ENCODE results near the gene CEACAM16. TPM values are rescaled to one million over a fixed set of nuclear protein-coding genes. Genes with fewer than 3 reads are reported as not detected.

The CEACAM16 gene
- total RNA-seq, 6 donors from 2014 or later: not detected

DNA sequence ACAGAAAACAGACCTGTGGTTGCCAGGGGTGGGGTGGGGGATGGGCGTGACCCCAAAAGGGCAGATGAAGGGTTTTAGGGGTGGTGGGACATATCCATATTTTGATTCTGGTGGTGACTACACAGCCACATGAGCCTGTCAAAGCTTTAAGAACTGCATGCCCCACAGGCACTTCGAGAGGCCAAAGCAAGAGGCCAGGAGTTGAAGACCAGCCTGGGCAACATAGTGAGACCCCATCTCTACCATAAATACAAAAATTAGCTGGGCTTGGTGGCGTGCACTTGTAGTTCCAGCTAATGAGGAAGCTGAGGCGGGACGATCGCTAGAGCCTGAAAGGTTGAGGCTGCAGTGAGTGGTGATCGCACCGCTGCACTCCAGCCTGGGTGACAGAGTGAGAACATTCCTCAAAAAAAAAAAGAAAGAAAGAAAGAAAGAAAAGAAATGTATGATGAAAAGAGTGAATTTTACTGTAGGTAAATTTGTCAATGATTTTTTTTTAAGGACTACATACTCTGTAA lies 30.6 kb downstream of the CEACAM16 start:
- Histone ChIP-seq H3K4me3 (no peak overlapping the region), H3K27ac (no peak overlapping the region), H3K27me3 (no peaks in the 10 kb centered on the region), H3K36me3 (no peaks in the 10 kb centered on the region), H3K4me1 (peaks cover 13 to 19% (median 17%) of the 10 kb centered on the region in 4 donors), H3K9me3 (no peaks in the 10 kb centered on the region)
- DNase-seq (no peak), ATAC-seq (ENCODE audit: low FRiP score in 2 of 2) (no peak)
- 88 to 91% methylated on average over 8 of the region's 8 CpGs for WGBS, 2 donors
- no peak for TF ChIP-seq POLR2A (IDR thresholded peaks at IDR 0.05)
- TF ChIP-seq EP300 (IDR thresholded peaks at IDR 0.05): no peak
- TF ChIP-seq POLR2AphosphoS5 (IDR thresholded peaks at IDR 0.05): no peak
- TF ChIP-seq, protein P1, sequence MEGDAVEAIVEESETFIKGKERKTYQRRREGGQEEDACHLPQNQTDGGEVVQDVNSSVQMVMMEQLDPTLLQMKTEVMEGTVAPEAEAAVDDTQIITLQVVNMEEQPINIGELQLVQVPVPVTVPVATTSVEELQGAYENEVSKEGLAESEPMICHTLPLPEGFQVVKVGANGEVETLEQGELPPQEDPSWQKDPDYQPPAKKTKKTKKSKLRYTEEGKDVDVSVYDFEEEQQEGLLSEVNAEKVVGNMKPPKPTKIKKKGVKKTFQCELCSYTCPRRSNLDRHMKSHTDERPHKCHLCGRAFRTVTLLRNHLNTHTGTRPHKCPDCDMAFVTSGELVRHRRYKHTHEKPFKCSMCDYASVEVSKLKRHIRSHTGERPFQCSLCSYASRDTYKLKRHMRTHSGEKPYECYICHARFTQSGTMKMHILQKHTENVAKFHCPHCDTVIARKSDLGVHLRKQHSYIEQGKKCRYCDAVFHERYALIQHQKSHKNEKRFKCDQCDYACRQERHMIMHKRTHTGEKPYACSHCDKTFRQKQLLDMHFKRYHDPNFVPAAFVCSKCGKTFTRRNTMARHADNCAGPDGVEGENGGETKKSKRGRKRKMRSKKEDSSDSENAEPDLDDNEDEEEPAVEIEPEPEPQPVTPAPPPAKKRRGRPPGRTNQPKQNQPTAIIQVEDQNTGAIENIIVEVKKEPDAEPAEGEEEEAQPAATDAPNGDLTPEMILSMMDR (IDR thresholded peaks at IDR 0.05): no peak

- DNase-seq (no peak), ATAC-seq (ENCODE audit: low FRiP score in 2 of 2) (no peak)
- H3K36me3 ChIP-seq: no peaks in the 10 kb centered on the region
- no peak overlapping the region for H3K4me3 ChIP-seq
- TF ChIP-seq, protein P1 (IDR thresholded peaks at IDR 0.05): no peak
- TF ChIP-seq EP300 (IDR thresholded peaks at IDR 0.05): no peak
- TF ChIP-seq POLR2AphosphoS5 (IDR thresholded peaks at IDR 0.05): no peak
- no peak overlapping the region for H3K27ac ChIP-seq
- no peaks in the 10 kb centered on the region for H3K27me3 ChIP-seq
- peaks cover 0 to 4% (median 2%) of the 10 kb centered on the region in 4 donors for H3K4me1 ChIP-seq
- no peaks in the 10 kb centered on the region for H3K9me3 ChIP-seq
- WGBS, 2 donors: 92 to 93% methylated on average over 5 of the region's 5 CpGs
Observed at GRCh38 chr19:44731081-44731480, 32.1 kb downstream of the CEACAM16 start.

DNA sequence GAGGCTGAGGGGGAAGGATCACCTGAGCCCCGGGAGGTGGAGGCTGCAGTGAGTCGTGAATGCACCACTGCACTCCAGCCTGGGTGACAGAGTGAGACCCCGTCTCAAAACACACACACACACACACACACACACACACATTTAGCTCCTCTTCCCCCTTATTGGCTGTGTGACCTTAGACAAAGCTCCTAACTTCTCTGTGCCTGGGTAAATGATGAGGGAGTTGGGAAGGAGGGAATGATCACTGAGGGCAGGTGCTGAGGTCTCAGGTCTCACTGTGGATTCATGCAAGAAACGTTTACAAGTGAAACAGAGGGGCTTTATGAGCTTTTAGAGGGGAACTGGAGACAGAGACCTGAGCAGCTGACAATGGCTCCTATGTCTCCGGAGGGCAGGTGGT lies 32.7 kb downstream of the CEACAM16 start:
- H3K27ac ChIP-seq: no peak overlapping the region
- H3K9me3 ChIP-seq: no peaks in the 10 kb centered on the region
- ATAC-seq (ENCODE audit: low FRiP score in 2 of 2) (no peak), DNase-seq (no peak)
- H3K27me3 ChIP-seq: no peaks in the 10 kb centered on the region
- 75 to 78% methylated on average over 5 of the region's 5 CpGs for WGBS, 2 donors
- H3K4me3 ChIP-seq: no peak overlapping the region
- TF ChIP-seq EP300 (IDR thresholded peaks at IDR 0.05) (no peak), POLR2A (IDR thresholded peaks at IDR 0.05) (no peak), POLR2AphosphoS5 (IDR thresholded peaks at IDR 0.05) (no peak)
- TF ChIP-seq, protein P1 (IDR thresholded peaks at IDR 0.05): no peak
- H3K4me1 ChIP-seq: no peaks in the 10 kb centered on the region
- no peaks in the 10 kb centered on the region for H3K36me3 ChIP-seq

GRCh38 chr19:44732235-44733014 lies 33.5 kb downstream of the CEACAM16 start:
- Histone ChIP-seq H3K27ac (no peak overlapping the region), H3K27me3 (no peaks in the 10 kb centered on the region), H3K4me3 (no peak overlapping the region), H3K36me3 (no peaks in the 10 kb centered on the region), H3K9me3 (no peaks in the 10 kb centered on the region), H3K4me1 (peaks cover 0 to 4% (median 0%) of the 10 kb centered on the region in 4 donors)
- no peak for TF ChIP-seq POLR2A (IDR thresholded peaks at IDR 0.05)
- no peak for TF ChIP-seq EP300 (IDR thresholded peaks at IDR 0.05)
- TF ChIP-seq, protein P1 (IDR thresholded peaks at IDR 0.05): no peak
- no peak for TF ChIP-seq POLR2AphosphoS5 (IDR thresholded peaks at IDR 0.05)
- ATAC-seq (ENCODE audit: low FRiP score in 2 of 2) (no peak), DNase-seq (no peak)
- WGBS, 2 donors: 68 to 75% methylated on average over 11 of the region's 11 CpGs

Data from upper lobe of left lung (tissue), 6 donors.